ENCODE measurements around the gene STRIP2. TPM values are rescaled to one million over a fixed set of nuclear protein-coding genes. Genes with fewer than 3 reads are reported as not detected.
"Not testable (repeated sequence)": the region's sequence is repeated elsewhere in the genome, so short reads cannot be mapped to it uniquely, and the experiment has no call there.

Gene STRIP2
- total RNA-seq, 2 experiments from 2014 or later: 12.2 to 13.1 TPM

DNA sequence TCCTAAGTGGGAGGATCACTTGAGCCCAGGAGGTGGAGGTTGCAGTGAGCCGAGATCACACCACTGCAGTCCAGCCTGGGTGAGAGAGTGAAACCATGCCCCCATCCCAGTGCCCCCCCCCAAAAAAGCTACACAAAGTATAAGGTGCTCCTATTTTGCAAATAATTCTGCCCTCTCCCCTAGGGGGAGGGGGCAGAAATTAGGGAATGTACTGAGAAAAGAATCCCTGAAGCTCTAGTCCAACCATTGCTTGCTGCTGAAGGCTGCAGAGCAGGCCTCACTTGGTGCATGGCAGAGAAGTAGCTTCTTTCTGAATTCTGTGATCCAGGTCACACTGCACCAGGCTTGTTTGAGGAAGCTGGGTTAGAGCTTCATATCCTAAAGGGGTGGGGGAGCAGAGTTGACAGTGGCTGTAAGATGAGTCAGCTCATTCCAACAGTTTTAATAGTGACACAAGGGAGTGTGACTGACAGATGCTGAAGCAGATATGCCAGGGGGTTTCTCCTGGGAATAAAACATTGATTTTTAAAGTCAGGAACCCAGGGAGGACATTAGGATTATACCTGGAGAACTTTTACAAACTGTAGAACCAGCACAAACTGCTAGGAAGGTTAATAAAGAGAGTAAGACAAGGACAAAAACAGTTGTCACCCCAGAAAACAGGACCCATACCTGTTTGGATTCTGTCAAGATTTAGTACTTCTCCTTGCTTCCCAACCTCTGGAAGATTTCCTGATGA is 32.8 kb upstream of the STRIP2 start:
- no peaks in the 10 kb centered on the region for H3K27me3 Mint-ChIP-seq
- POLR2A ChIA-PET: no interaction called here
- intact Hi-C loops (cut with micrococcal nuclease): no loop called here

DNA sequence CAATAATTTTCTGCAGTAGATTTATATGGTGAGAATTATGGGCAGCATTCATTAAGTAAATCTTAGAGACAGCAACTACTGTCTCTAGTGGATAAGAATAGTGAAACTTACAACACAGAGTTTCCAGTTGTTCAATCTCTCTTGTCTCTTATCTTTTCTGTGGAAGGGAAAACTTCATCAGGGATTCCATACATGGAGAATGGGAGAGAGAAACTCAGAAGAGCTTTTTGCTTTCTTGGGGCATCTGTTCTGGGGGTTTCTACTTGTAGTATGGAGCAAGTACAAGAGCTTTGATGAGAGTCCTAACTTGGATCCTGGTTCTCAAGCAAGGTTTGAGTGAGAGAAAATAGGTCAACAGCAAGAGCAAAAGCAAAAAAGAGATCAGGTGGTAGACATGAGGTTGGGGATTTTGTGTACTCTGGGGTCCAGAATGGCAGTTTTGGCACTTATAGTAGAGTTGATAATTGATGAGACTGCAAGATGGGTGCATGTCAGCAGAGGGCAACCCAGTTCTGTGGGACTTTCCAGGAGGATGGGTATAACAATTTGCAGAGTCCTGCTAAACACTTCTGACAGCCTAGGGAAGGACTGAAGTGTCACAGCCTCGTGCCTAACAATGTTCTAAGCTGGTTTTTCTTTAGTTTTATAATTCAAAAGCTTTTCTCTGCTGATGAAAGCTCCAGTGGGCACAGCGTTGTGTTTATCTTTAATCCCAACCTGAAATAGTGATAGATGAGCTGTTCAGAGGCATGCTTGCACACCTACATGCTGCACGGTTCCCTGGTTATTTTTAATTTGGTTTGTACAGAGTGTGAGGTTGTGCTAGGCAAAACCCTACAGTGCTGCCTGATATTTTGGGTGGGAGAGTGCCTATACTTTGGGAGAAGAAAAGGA is 32.0 kb upstream of the STRIP2 start:
- H3K4me3 Mint-ChIP-seq: no peak overlapping the region
- peaks cover 6% of the 10 kb centered on the region for H3K36me3 Mint-ChIP-seq (ENCODE audit: low read depth)
- H3K9me3 Mint-ChIP-seq: no peaks in the 10 kb centered on the region
- intact Hi-C loops (cut with micrococcal nuclease): loop anchor here (2.0 kb wide), 1 partner anchor 71 kb away; no protein-coding TSS in a partner anchor
- H3K4me1 Mint-ChIP-seq (ENCODE audit: low read depth): peaks cover 5% of the 10 kb centered on the region
- ATAC-seq: peak; percentile 79
- ChIA-PET POLR2A (no interaction called here), CTCF (interaction anchor here (0.6 to 2.7 kb wide), 15 partner anchors 11 to 242 kb away, joined by 3 to 20 read pairs (median 4); no protein-coding TSS in a partner anchor)
- H3K27ac Mint-ChIP-seq: no peak overlapping the region
- DNase-seq: peak; percentile 56
- TF ChIP-seq, protein P1, sequence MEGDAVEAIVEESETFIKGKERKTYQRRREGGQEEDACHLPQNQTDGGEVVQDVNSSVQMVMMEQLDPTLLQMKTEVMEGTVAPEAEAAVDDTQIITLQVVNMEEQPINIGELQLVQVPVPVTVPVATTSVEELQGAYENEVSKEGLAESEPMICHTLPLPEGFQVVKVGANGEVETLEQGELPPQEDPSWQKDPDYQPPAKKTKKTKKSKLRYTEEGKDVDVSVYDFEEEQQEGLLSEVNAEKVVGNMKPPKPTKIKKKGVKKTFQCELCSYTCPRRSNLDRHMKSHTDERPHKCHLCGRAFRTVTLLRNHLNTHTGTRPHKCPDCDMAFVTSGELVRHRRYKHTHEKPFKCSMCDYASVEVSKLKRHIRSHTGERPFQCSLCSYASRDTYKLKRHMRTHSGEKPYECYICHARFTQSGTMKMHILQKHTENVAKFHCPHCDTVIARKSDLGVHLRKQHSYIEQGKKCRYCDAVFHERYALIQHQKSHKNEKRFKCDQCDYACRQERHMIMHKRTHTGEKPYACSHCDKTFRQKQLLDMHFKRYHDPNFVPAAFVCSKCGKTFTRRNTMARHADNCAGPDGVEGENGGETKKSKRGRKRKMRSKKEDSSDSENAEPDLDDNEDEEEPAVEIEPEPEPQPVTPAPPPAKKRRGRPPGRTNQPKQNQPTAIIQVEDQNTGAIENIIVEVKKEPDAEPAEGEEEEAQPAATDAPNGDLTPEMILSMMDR (IDR thresholded peaks at IDR 0.05): no peak
- no peaks in the 10 kb centered on the region for H3K27me3 Mint-ChIP-seq

More for the DNA sequence above, 32.8 kb upstream of the STRIP2 start:
- CTCF ChIA-PET: interaction anchor here (1.3 to 2.7 kb wide), 8 partner anchors 12 to 242 kb away, joined by 3 to 20 read pairs (median 6); no protein-coding TSS in a partner anchor
- H3K9me3 Mint-ChIP-seq: no peaks in the 10 kb centered on the region
- H3K4me1 Mint-ChIP-seq (ENCODE audit: low read depth): peaks cover 5% of the 10 kb centered on the region
- peaks cover 6% of the 10 kb centered on the region for H3K36me3 Mint-ChIP-seq (ENCODE audit: low read depth)
- no peak overlapping the region for H3K27ac Mint-ChIP-seq
- DNase-seq: no peak
- ATAC-seq: no peak
- TF ChIP-seq, protein P1 (IDR thresholded peaks at IDR 0.05): no peak
- no peak overlapping the region for H3K4me3 Mint-ChIP-seq

DNA sequence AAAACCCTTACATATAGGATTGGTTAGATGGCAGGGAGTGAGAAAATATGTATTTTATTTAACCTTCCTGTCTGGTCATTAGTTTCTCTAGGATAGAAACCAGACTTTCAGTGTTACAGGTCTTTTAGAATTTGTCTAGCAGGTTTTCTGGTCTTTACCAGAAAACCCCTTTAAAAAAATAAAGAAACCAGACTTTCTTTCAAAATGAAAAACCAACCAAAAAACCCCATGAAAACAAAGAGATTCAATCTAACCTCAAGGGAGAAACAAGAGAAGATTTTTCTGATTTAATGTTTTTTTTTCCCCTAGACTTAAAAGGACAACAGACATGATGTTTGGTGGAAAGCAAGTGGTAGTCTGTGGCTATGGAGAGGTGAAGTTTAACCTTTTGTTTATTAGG is 28.7 kb upstream of the STRIP2 start:
- POLR2A ChIA-PET: no interaction called here
- CTCF ChIA-PET: no interaction called here
- Mint-ChIP-seq H3K27me3 (no peaks in the 10 kb centered on the region), H3K9me3 (no peaks in the 10 kb centered on the region), H3K4me1 (ENCODE audit: low read depth) (peaks cover 5% of the 10 kb centered on the region), H3K36me3 (ENCODE audit: low read depth) (peaks cover 8% of the 10 kb centered on the region), H3K27ac (no peak overlapping the region), H3K4me3 (no peak overlapping the region)
- ATAC-seq (no peak), DNase-seq (no peak)
- intact Hi-C loops (cut with micrococcal nuclease): no loop called here
- TF ChIP-seq, protein P1 (IDR thresholded peaks at IDR 0.05): no peak

DNA sequence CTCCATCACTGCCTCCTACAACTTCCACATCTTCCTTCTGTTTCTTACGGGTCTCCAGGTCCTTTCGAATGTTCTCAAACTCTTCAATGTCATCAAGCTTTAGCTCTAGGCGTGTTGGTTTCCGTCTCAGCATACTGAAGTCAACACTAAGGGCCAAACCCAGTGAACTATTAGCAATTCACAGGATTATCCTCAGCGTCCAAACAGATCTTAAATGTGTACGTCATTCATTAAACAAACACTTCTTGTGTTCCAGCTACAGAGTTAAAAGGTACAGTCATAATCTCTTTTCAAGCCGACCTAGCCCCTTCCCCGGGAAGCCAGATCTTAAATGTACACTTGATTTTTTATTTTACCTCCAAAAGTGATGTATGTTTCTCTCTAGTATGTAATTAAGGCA is 24.0 kb upstream of the STRIP2 start:
- DNase-seq; H3K4me1 Mint-ChIP-seq (ENCODE audit: low read depth); ATAC-seq; H3K4me3 Mint-ChIP-seq; intact Hi-C loops (cut with micrococcal nuclease); H3K27me3 Mint-ChIP-seq; H3K9me3 Mint-ChIP-seq; H3K27ac Mint-ChIP-seq: not testable (repeated sequence)
- peaks cover 25% of the 10 kb centered on the region for H3K36me3 Mint-ChIP-seq (ENCODE audit: low read depth)
- CTCF ChIA-PET: interaction anchor here (0.9 to 1.1 kb wide), 2 partner anchors 17 to 34 kb away, joined by 3 read pairs; no protein-coding TSS in a partner anchor
- POLR2A ChIA-PET: interaction anchor here (0.7 kb wide), 1 partner anchor 22 kb away, joined by 3 read pairs; no protein-coding TSS in a partner anchor

DNA sequence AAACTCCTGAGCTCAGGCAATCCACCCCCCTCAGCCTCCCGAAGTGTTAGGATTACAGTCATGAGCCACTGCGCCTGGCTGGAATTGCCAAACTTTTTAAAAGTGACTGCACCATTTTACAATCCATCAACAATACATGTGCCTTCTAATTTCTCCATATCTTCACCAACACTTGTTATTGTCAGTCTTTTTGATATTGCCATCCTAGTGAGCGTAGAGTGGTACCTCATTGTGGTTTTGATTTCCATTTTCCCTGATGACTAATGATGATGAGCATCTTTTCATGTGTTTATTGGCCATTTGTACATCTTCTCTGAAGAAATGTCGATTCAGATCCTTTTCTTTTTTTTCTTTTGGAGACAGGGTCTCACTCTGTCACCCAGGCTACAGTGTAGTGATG is 21.7 kb upstream of the STRIP2 start:
- H3K27ac Mint-ChIP-seq: no peak overlapping the region
- H3K4me1 Mint-ChIP-seq (ENCODE audit: low read depth): no peaks in the 10 kb centered on the region
- H3K4me3 Mint-ChIP-seq: no peak overlapping the region
- TF ChIP-seq, protein P1 (IDR thresholded peaks at IDR 0.05): no peak
- no peak for ATAC-seq
- ChIA-PET CTCF (interaction anchor here (1.5 to 3.0 kb wide), 3 partner anchors 10 to 45 kb away, joined by 3 to 10 read pairs (median 4); partner anchors contain the start of gene STRIP2), POLR2A (no interaction called here)
- no peak for DNase-seq
- peaks cover 26% of the 10 kb centered on the region for H3K36me3 Mint-ChIP-seq (ENCODE audit: low read depth)
- peaks cover 6% of the 10 kb centered on the region for H3K9me3 Mint-ChIP-seq
- intact Hi-C loops (cut with micrococcal nuclease): no loop called here
- no peaks in the 10 kb centered on the region for H3K27me3 Mint-ChIP-seq

Data from activated CD8-positive, alpha-beta T cell treated with anti-CD3 and anti-CD28 coated beads for 36 hours (primary cell).